HL-60 (cell line): ENCODE data around the gene ANKRD6.

ENCODE experiments used
- DNase-seq, 2 experiments: peaks; one replicate each; pipeline ENCODE4 v3.0.0-alpha.2; 2010 to 2020; ENCODE audit warnings: low read depth in 1 of 2, low spot score in 1 of 2
- H3K27ac ChIP-seq: fragments of 250-450 bp; sonication (Bioruptor Pico); replicated peaks from 2 replicates; pipeline ENCODE4 v1.5.1; 2020; ENCODE audit warnings: mild to moderate bottlenecking, moderate library complexity
- H3K27me3 ChIP-seq: fragments of 250-450 bp; sonication (Bioruptor Pico); 2 replicates; pipeline ENCODE4 v1.5.1; 2021; ENCODE audit warnings: mild to moderate bottlenecking, moderate library complexity; ENCODE audit not compliant: insufficient read depth, poor library complexity, severe bottlenecking
- H3K4me3 ChIP-seq: replicated peaks from 2 replicates; pipeline ENCODE4 v1.5.1; 2011; ENCODE audit warnings: mild to moderate bottlenecking, control low read depth, low read length; ENCODE audit not compliant: insufficient read depth
- GABPA ChIP-seq: IDR thresholded peaks from 2 replicates; pipeline ENCODE4 v1.6.1; 2012; ENCODE audit warnings: low read depth
- POLR2AphosphoS5 ChIP-seq: IDR thresholded peaks from 2 replicates; pipeline ENCODE4 v1.6.1; 2012; ENCODE audit warnings: low read depth
- SPI1 ChIP-seq: IDR thresholded peaks from 2 replicates; pipeline ENCODE4 v1.6.1; 2012; ENCODE audit warnings: low read depth, mild to moderate bottlenecking, borderline replicate concordance
- TF ChIP-seq, protein P1 (sequence below): IDR thresholded peaks from one replicate; pipeline ENCODE4 v1.5.1; 2011; ENCODE audit warnings: low read length, control low read depth, inconsistent platforms; ENCODE audit not compliant: insufficient read depth
- TF ChIP-seq, protein P2 (sequence below): IDR thresholded peaks from 2 replicates; pipeline ENCODE4 v1.6.1; 2012; ENCODE audit warnings: low read depth; ENCODE audit not compliant: insufficient replicate concordance

Gene ANKRD6

DNA sequence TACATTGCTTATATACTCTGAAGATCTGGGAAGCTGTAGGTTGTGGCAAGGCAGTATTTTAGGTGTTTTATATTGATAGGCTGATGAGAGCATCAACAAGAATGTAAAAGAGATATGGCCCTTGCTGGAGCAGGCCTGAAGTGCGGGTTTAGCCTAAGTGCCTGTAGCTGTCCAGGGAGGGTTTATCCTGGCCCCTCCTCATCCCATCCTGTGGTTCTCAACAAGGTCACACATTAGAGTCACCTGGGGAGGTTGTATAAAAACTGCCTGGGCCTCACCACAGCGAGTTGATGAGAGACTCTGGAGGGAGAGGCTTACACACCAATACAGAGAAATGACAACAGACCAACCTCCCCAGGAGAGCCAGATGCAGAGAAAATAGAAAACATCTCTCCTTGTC is 157.2 kb downstream of the ANKRD6 start:
- Histone ChIP-seq H3K27ac (no peak overlapping the region), H3K27me3 (no peaks in the 10 kb centered on the region), H3K4me3 (no peak overlapping the region)
- TF ChIP-seq POLR2AphosphoS5 (no peak), SPI1 (no peak), GABPA (no peak)
- TF ChIP-seq, protein P1, sequence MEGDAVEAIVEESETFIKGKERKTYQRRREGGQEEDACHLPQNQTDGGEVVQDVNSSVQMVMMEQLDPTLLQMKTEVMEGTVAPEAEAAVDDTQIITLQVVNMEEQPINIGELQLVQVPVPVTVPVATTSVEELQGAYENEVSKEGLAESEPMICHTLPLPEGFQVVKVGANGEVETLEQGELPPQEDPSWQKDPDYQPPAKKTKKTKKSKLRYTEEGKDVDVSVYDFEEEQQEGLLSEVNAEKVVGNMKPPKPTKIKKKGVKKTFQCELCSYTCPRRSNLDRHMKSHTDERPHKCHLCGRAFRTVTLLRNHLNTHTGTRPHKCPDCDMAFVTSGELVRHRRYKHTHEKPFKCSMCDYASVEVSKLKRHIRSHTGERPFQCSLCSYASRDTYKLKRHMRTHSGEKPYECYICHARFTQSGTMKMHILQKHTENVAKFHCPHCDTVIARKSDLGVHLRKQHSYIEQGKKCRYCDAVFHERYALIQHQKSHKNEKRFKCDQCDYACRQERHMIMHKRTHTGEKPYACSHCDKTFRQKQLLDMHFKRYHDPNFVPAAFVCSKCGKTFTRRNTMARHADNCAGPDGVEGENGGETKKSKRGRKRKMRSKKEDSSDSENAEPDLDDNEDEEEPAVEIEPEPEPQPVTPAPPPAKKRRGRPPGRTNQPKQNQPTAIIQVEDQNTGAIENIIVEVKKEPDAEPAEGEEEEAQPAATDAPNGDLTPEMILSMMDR, result no peak
- TF ChIP-seq, protein P2, sequence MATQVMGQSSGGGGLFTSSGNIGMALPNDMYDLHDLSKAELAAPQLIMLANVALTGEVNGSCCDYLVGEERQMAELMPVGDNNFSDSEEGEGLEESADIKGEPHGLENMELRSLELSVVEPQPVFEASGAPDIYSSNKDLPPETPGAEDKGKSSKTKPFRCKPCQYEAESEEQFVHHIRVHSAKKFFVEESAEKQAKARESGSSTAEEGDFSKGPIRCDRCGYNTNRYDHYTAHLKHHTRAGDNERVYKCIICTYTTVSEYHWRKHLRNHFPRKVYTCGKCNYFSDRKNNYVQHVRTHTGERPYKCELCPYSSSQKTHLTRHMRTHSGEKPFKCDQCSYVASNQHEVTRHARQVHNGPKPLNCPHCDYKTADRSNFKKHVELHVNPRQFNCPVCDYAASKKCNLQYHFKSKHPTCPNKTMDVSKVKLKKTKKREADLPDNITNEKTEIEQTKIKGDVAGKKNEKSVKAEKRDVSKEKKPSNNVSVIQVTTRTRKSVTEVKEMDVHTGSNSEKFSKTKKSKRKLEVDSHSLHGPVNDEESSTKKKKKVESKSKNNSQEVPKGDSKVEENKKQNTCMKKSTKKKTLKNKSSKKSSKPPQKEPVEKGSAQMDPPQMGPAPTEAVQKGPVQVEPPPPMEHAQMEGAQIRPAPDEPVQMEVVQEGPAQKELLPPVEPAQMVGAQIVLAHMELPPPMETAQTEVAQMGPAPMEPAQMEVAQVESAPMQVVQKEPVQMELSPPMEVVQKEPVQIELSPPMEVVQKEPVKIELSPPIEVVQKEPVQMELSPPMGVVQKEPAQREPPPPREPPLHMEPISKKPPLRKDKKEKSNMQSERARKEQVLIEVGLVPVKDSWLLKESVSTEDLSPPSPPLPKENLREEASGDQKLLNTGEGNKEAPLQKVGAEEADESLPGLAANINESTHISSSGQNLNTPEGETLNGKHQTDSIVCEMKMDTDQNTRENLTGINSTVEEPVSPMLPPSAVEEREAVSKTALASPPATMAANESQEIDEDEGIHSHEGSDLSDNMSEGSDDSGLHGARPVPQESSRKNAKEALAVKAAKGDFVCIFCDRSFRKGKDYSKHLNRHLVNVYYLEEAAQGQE, result no peak
- no peak for DNase-seq

DNA sequence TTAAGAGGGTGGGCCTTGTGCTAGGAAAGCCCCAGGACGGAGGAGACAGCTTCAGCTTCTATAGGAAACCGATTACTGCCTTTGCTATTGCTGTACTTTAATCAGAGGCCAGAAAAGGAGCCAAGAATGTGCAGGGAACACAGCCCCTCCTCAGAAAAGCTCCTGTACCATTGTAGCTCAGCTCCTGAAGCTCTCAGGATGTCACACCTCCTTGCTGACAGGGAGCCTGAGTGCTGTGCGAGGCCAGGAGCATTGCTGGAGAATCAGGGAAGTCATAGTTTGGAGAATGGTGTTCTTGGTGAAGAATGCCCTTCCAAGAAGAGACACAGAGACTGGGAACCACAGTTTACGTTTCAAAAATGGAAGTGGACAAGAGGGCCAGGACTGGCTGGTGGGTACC is 158.8 kb downstream of the ANKRD6 start:
- no peaks in the 10 kb centered on the region for H3K27me3 ChIP-seq
- no peak for DNase-seq
- TF ChIP-seq SPI1 (no peak), GABPA (no peak), POLR2AphosphoS5 (no peak)
- TF ChIP-seq, protein P2, result no peak
- TF ChIP-seq, protein P1, result no peak

DNA sequence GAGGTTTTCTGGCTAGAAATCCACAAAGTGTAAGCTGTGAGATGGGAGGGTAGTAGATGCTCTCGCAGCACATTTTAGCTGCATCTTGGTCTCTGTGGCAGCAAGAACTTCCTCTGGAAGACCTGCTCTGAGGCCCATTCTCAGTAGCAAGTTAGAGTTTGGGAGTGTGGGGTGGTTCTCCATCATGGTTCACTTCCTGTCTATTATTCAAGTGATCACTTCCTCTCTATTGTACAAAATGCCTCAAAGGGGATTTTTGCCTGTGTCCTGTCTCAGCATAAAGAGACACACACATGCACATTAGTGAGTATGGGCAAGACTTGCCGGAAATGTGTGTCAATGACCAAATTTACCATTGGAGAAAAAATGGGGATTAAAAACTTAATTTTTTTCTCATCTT is 163.1 kb downstream of the ANKRD6 start:
- H3K27me3 ChIP-seq, result no peaks in the 10 kb centered on the region
- no peak overlapping the region for H3K27ac ChIP-seq
- no peak for DNase-seq
- no peak overlapping the region for H3K4me3 ChIP-seq
- no peak for TF ChIP-seq GABPA
- TF ChIP-seq, protein P1, result no peak
- peak; percentile 75; the same call in 1 of the 2 replicates for TF ChIP-seq SPI1

More for the DNA sequence above, 158.8 kb downstream of the ANKRD6 start:
- Histone ChIP-seq H3K4me3 (no peak overlapping the region), H3K27ac (no peak overlapping the region)

DNA sequence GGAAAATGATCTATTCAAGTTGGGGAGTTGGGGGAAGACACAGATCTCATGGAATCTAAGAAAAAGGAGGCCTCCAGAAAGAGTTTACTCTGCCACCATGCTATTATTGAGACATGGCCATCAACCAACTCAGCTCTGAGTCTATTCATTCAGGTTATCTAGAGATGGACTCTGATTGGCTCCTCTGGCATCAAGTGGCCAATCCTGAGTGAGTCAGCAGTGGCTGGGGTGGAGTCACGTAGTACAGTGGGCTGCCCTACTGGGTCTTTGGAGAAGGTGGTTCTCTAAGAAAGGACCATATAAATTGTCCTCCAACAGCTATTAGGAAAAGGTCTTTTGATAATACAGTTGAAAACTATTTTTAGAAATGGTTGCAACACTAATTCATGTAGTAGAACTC is 163.5 kb downstream of the ANKRD6 start:
- Histone ChIP-seq H3K27ac (no peak overlapping the region), H3K4me3 (no peak overlapping the region), H3K27me3 (no peaks in the 10 kb centered on the region)
- TF ChIP-seq, protein P1, result no peak
- TF ChIP-seq, protein P2, result no peak
- TF ChIP-seq GABPA (no peak), POLR2AphosphoS5 (no peak), SPI1 (no peak)
- no peak for DNase-seq
